ENCODE results near the gene NAALADL1.
"Not testable (repeated sequence)": the region's sequence is repeated elsewhere in the genome, so short reads cannot be mapped to it uniquely, and the experiment has no call there.

The NAALADL1 gene

DNA sequence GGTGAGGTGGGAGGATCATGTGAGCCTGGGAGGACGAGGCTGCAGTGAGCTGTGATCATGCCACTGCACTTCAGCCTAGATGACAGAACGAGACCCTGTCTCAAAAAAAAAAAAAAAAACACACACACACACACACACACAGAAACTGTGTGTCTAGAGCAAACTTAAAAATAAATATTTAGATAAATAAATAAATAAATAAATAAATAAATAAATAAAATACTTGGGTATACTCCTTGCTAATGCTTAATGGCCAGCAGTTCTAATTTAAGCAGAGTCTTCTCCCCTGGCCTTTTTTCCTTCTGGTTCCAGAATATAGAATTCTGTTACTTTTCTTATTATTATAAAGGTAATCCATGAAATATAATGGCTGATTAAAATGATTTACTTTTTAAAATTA, 49.5 kb downstream of the NAALADL1 start:
- no peaks in the 10 kb centered on the region for H4K20me1 ChIP-seq (ENCODE audit: insufficient read depth, low read length)
- no peak overlapping the region for H3K27ac ChIP-seq (ENCODE audit: low read length)
- H3K79me2 ChIP-seq (ENCODE audit: low read length) = no peaks in the 10 kb centered on the region
- H3K36me3 ChIP-seq (replicated peaks; ENCODE audit: low read depth, low read length) = no peaks in the 10 kb centered on the region
- H2AFZ ChIP-seq (ENCODE audit: low read depth, low read length) = no peak overlapping the region
- no peak for TF ChIP-seq EZH2phosphoT487 (IDR thresholded peaks at IDR 0.05; ENCODE audit: low read depth)
- TF ChIP-seq, protein P1, sequence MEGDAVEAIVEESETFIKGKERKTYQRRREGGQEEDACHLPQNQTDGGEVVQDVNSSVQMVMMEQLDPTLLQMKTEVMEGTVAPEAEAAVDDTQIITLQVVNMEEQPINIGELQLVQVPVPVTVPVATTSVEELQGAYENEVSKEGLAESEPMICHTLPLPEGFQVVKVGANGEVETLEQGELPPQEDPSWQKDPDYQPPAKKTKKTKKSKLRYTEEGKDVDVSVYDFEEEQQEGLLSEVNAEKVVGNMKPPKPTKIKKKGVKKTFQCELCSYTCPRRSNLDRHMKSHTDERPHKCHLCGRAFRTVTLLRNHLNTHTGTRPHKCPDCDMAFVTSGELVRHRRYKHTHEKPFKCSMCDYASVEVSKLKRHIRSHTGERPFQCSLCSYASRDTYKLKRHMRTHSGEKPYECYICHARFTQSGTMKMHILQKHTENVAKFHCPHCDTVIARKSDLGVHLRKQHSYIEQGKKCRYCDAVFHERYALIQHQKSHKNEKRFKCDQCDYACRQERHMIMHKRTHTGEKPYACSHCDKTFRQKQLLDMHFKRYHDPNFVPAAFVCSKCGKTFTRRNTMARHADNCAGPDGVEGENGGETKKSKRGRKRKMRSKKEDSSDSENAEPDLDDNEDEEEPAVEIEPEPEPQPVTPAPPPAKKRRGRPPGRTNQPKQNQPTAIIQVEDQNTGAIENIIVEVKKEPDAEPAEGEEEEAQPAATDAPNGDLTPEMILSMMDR (IDR thresholded peaks at IDR 0.05; ENCODE audit: low read depth, low read length) = no peak
- no peaks in the 10 kb centered on the region for H3K9me3 ChIP-seq (ENCODE audit: insufficient read depth, low read length)
- no peak overlapping the region for H3K4me3 ChIP-seq (ENCODE audit: low read length)
- H3K27me3 ChIP-seq (ENCODE audit: low read depth, low read length) = no peaks in the 10 kb centered on the region
- no peak overlapping the region for H3K4me2 ChIP-seq (ENCODE audit: low read length)
- H3K4me1 ChIP-seq (ENCODE audit: low read length) = peaks cover 6% of the 10 kb centered on the region
- H3K9ac ChIP-seq (ENCODE audit: low read length) = no peak overlapping the region

DNA sequence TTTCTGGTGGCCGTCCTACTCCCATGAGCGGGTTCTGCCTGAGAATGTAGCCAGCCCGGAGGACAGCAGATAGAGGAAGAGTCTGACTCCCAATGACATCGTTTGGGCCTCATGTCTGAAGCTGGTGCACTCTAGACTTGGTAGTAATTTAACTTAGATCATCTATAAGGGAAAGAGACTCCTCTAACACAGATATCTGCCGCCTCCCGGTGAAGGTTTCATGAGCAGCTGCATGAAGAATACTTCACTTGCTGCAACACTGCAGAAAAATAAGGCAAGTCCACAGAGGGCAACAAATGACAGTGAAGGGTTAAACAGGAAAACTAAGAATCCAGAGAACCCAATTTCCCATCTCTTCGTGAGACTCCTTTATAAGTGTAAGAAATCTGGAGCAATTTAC, 50.3 kb downstream of the NAALADL1 start:
- Histone ChIP-seq H3K4me3 (ENCODE audit: low read length) (no peak overlapping the region), H4K20me1 (ENCODE audit: insufficient read depth, low read length) (no peaks in the 10 kb centered on the region), H2AFZ (ENCODE audit: low read depth, low read length) (no peak overlapping the region), H3K9me3 (ENCODE audit: insufficient read depth, low read length) (no peaks in the 10 kb centered on the region), H3K36me3 (replicated peaks; ENCODE audit: low read depth, low read length) (no peaks in the 10 kb centered on the region), H3K4me1 (ENCODE audit: low read length) (peaks cover 2% of the 10 kb centered on the region), H3K9ac (ENCODE audit: low read length) (no peak overlapping the region), H3K27me3 (ENCODE audit: low read depth, low read length) (no peaks in the 10 kb centered on the region), H3K4me2 (ENCODE audit: low read length) (no peak overlapping the region), H3K79me2 (ENCODE audit: low read length) (no peaks in the 10 kb centered on the region), H3K27ac (ENCODE audit: low read length) (no peak overlapping the region)
- TF ChIP-seq, protein P1 (IDR thresholded peaks at IDR 0.05; ENCODE audit: low read depth, low read length) = no peak
- TF ChIP-seq EZH2phosphoT487 (IDR thresholded peaks at IDR 0.05; ENCODE audit: low read depth) = no peak

DNA sequence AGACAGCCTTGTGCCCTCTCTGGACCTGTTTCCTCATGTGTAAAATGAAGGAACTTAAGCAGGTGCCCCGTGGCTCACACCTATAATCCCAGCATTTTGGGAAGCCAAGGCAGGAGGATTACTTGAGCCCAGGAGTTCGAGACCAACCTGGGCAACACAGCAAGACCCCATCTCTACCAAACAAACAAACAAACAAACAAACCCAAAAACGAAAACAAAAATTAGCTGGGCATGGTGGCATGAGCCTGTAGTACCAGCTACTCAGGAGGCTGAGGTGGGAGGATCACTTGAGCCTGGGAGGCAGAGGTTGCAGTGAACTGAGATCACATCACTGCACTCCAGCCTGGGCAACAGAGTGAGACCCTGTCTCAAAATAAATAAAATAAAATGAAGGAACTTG, 54.4 kb downstream of the NAALADL1 start:
- H3K36me3 ChIP-seq (replicated peaks; ENCODE audit: low read depth, low read length); H3K27ac ChIP-seq (ENCODE audit: low read length); H3K9me3 ChIP-seq (ENCODE audit: insufficient read depth, low read length); H3K79me2 ChIP-seq (ENCODE audit: low read length); H2AFZ ChIP-seq (ENCODE audit: low read depth, low read length); H3K4me2 ChIP-seq (ENCODE audit: low read length); H3K27me3 ChIP-seq (ENCODE audit: low read depth, low read length); H3K4me3 ChIP-seq (ENCODE audit: low read length); H3K9ac ChIP-seq (ENCODE audit: low read length); H3K4me1 ChIP-seq (ENCODE audit: low read length); H4K20me1 ChIP-seq (ENCODE audit: insufficient read depth, low read length): not testable (repeated sequence)

DNA sequence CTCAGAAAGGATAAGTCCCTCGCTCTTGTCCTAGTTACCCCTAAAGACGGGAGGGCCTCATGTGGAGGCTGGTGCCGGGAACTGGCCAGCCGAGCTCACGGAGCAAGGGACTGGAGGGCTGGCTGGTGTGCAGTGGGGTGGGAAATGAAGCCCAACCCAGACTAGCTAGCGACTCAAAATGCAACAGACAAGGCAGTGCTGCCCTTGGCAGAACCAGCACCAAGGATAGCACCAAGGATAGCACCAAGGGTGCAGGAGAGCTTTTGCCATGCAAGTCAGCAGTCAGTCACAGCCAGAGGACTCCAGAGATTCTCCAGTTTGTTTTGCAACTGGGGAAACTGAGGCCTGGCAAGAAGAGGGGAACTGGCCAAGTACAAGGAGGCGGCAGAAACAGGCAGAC, 55.1 kb downstream of the NAALADL1 start:
- Histone ChIP-seq H2AFZ (ENCODE audit: low read depth, low read length) (no peak overlapping the region), H3K4me3 (ENCODE audit: low read length) (no peak overlapping the region), H3K27ac (ENCODE audit: low read length) (no peak overlapping the region), H3K36me3 (replicated peaks; ENCODE audit: low read depth, low read length) (no peaks in the 10 kb centered on the region), H3K4me2 (ENCODE audit: low read length) (no peak overlapping the region), H3K9ac (ENCODE audit: low read length) (no peak overlapping the region), H3K9me3 (ENCODE audit: insufficient read depth, low read length) (no peaks in the 10 kb centered on the region), H3K4me1 (ENCODE audit: low read length) (no peaks in the 10 kb centered on the region), H3K27me3 (ENCODE audit: low read depth, low read length) (no peaks in the 10 kb centered on the region), H3K79me2 (ENCODE audit: low read length) (no peaks in the 10 kb centered on the region), H4K20me1 (ENCODE audit: insufficient read depth, low read length) (no peaks in the 10 kb centered on the region)
- TF ChIP-seq EZH2phosphoT487 (IDR thresholded peaks at IDR 0.05; ENCODE audit: low read depth) = no peak
- TF ChIP-seq, protein P1 (IDR thresholded peaks at IDR 0.05; ENCODE audit: low read depth, low read length) = no peak

DNA sequence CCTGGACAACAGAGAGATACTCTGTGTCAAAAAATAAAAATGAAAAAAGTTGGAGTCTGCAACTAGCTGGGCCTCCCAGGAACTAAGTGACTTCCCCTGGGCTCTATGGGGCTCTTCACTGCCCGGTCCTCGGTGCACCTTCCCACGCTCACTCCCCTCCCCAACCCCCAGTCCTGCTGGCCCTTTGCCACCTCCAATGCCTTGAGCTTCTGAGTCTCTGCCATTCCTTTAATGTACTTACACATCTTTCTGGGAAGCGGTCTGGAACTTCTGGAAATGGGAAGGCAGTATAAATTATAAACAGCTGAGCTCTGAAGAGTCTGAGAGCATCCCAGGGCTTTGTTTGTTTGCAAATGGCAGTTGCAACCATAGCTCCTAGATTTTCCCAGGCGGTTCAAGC, 55.6 kb downstream of the NAALADL1 start:
- no peak overlapping the region for H3K4me3 ChIP-seq (ENCODE audit: low read length)
- no peaks in the 10 kb centered on the region for H3K9me3 ChIP-seq (ENCODE audit: insufficient read depth, low read length)
- no peak overlapping the region for H2AFZ ChIP-seq (ENCODE audit: low read depth, low read length)
- H3K27ac ChIP-seq (ENCODE audit: low read length) = no peak overlapping the region
- no peaks in the 10 kb centered on the region for H3K79me2 ChIP-seq (ENCODE audit: low read length)
- no peak overlapping the region for H3K4me2 ChIP-seq (ENCODE audit: low read length)
- H4K20me1 ChIP-seq (ENCODE audit: insufficient read depth, low read length) = no peaks in the 10 kb centered on the region
- no peaks in the 10 kb centered on the region for H3K4me1 ChIP-seq (ENCODE audit: low read length)
- H3K36me3 ChIP-seq (replicated peaks; ENCODE audit: low read depth, low read length) = no peaks in the 10 kb centered on the region
- no peaks in the 10 kb centered on the region for H3K27me3 ChIP-seq (ENCODE audit: low read depth, low read length)
- no peak overlapping the region for H3K9ac ChIP-seq (ENCODE audit: low read length)
- TF ChIP-seq EZH2phosphoT487 (IDR thresholded peaks at IDR 0.05; ENCODE audit: low read depth) = no peak
- TF ChIP-seq, protein P1 (IDR thresholded peaks at IDR 0.05; ENCODE audit: low read depth, low read length) = no peak

All from OCI-LY3 (cell line).